Retina (tissue), 1 donor: ENCODE measurements around the gene FOXO1.
"Not testable (repeated sequence)": the region's sequence is repeated elsewhere in the genome, so short reads cannot be mapped to it uniquely, and the experiment has no call there.

Source experiments
- DNase-seq: peaks from one replicate; pipeline ENCODE4 v3.0.0-alpha.2; 2016

The FOXO1 gene

GRCh38 chr13:40665126-40666044 lies 1.1 kb downstream of the FOXO1 start:
- DNase-seq = peak; percentile 81

GRCh38 chr13:40664350-40665125 lies 1.9 kb downstream of the FOXO1 start:
- peak; percentile 72 for DNase-seq

GRCh38 chr13:40664100-40664349 lies 2.4 kb downstream of the FOXO1 start:
- not testable (repeated sequence) for DNase-seq

GRCh38 chr13:40662866-40663265 lies 3.6 kb downstream of the FOXO1 start:
- no peak for DNase-seq

- DNase-seq = no peak
Measured at GRCh38 chr13:40661875-40662665, 4.4 kb downstream of the FOXO1 start.

GRCh38 chr13:40660692-40661091 lies 5.7 kb downstream of the FOXO1 start:
- no peak for DNase-seq

- DNase-seq = no peak
Measured at GRCh38 chr13:40660141-40660664, 6.2 kb downstream of the FOXO1 start.

GRCh38 chr13:40657951-40658350 lies 8.5 kb downstream of the FOXO1 start:
- no peak for DNase-seq

- no peak for DNase-seq
Measured at GRCh38 chr13:40657307-40657706, 9.1 kb downstream of the FOXO1 start.

GRCh38 chr13:40656358-40656757 lies 10.1 kb downstream of the FOXO1 start:
- no peak for DNase-seq

GRCh38 chr13:40653527-40654318 lies 12.7 kb downstream of the FOXO1 start:
- no peak for DNase-seq

- DNase-seq = no peak
Measured at GRCh38 chr13:40652588-40652940, 13.9 kb downstream of the FOXO1 start.

GRCh38 chr13:40651866-40652587 lies 14.4 kb downstream of the FOXO1 start:
- DNase-seq = no peak

GRCh38 chr13:40648841-40649240 lies 17.6 kb downstream of the FOXO1 start:
- DNase-seq = no peak

- DNase-seq = no peak
Measured at GRCh38 chr13:40648040-40648439, 18.4 kb downstream of the FOXO1 start.

- DNase-seq = no peak
Measured at GRCh38 chr13:40644838-40645604, 21.4 kb downstream of the FOXO1 start.

GRCh38 chr13:40640845-40641458 lies 25.5 kb downstream of the FOXO1 start:
- DNase-seq = no peak

GRCh38 chr13:40640202-40640601 lies 26.2 kb downstream of the FOXO1 start:
- DNase-seq = no peak

GRCh38 chr13:40639221-40639681 lies 27.2 kb downstream of the FOXO1 start:
- DNase-seq = no peak

GRCh38 chr13:40637643-40638042 lies 28.8 kb downstream of the FOXO1 start:
- DNase-seq = no peak
